ENCODE results near the gene PSTK. TPM values are rescaled to one million over a fixed set of nuclear protein-coding genes. Genes with fewer than 3 reads are reported as not detected.

PSTK gene, protein sequence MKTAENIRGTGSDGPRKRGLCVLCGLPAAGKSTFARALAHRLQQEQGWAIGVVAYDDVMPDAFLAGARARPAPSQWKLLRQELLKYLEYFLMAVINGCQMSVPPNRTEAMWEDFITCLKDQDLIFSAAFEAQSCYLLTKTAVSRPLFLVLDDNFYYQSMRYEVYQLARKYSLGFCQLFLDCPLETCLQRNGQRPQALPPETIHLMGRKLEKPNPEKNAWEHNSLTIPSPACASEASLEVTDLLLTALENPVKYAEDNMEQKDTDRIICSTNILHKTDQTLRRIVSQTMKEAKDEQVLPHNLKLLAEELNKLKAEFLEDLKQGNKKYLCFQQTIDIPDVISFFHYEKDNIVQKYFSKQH
- total RNA-seq = 3.6 and 4.9 TPM in 2 replicates

DNA sequence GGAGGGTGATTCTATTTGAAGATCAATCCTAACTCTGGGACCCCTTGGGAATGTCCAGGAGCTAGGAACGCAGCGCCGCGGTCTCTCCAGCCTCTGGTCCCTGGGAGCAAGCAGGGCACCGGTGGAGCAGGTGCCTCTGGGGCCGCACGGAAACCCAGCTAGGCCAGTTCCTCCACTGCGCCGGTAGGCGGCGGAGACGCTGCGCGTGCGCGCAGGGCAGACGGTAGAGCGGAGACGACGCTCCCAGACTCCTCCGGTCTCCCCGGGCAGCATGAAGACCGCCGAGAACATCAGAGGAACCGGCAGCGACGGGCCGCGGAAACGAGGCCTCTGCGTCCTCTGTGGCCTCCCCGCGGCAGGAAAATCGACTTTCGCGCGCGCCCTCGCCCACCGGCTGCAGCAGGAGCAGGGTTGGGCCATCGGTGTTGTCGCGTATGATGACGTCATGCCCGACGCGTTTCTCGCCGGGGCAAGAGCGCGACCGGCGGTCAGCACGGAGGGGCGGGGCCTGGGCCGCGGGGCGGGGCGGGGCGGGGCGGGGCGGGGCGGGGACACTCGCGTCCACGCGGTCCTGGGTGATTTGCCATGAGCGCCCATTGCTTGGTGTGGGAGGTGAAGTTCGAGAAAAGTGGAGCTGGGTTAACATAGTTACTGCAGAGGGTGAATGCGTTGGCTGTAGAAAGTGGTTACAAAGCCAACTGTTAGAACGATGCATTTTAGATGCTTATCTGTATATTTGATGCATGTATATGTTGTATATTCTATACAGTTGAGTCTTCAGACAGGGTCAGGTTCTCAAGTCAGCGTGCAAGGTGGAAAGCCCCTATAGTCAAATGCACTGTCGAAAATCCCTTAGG, at the start of gene PSTK:
TSS of gene PSTK (plus strand) at position 193 of the 857 bp plus-strand sequence. CDS start at position 272, 79 bp downstream.

GRCh38 chr10:122953902-122954730, 26.1 kb upstream of the PSTK start, which contains the start of gene C10orf88:
Gene C10orf88, minus strand, starts transcription at chr10:122954227. Its CDS starts 49 bp downstream, at chr10:122954178.

GRCh38 chr10:123008355-123009104, 28.3 kb downstream of the PSTK start, which contains the start of the genes ACADSB and IKZF5:
Gene ACADSB, plus strand, starts transcription at chr10:123009006. Its CDS starts 24 bp downstream, at chr10:123009030.
Gene IKZF5, minus strand, starts transcription at chr10:123008795. Its CDS starts 10,170 bp downstream, at chr10:122998625.

Other genes starting within 250 kb of the PSTK start
- gene CUZD1, start 134.5 kb upstream of the PSTK start, total RNA-seq = 0.20 and 0.56 TPM in 2 replicates
- 0.24 and 5.3 TPM in 2 replicates for gene FAM24B, start 100.8 kb upstream of the PSTK start, total RNA-seq
- not detected in 2 replicates for gene FAM24A, start 69.8 kb upstream of the PSTK start, total RNA-seq
- 5.4 and 5.9 TPM in 2 replicates for gene C10orf88, start 26.2 kb upstream of the PSTK start, total RNA-seq
- 4.4 and 4.9 TPM in 2 replicates for gene IKZF5, start 28.4 kb downstream of the PSTK start, total RNA-seq
- 5.5 and 6.9 TPM in 2 replicates for gene ACADSB, start 28.6 kb downstream of the PSTK start, total RNA-seq
- not detected in 2 replicates for gene HMX3, start 155.6 kb downstream of the PSTK start, total RNA-seq
- not detected in 2 replicates for gene HMX2, start 167.7 kb downstream of the PSTK start, total RNA-seq
- gene BUB3, start 174.0 kb downstream of the PSTK start, total RNA-seq = 77.4 and 81.2 TPM in 2 replicates